GM12892 (cell line): ENCODE results near the gene GALNT9.

ENCODE experiments used
- POLR2A ChIP-seq: IDR thresholded peaks from 2 replicates; pipeline ENCODE4 v1.6.1; 2011; ENCODE audit warnings: low read depth, low read length, control low read depth
- POLR2AphosphoS5 ChIP-seq: IDR thresholded peaks from 2 replicates; pipeline ENCODE4 v1.6.1; 2011; ENCODE audit warnings: low read depth, low read length, control low read depth

- TF ChIP-seq POLR2A (no peak), POLR2AphosphoS5 (no peak)
These were observed 79.5 kb downstream of the GALNT9 start for GRCh38 chr12:132249689-132250478.
